Daoy (cell line): ENCODE results near the gene USP10. TPM values are rescaled to one million over a fixed set of nuclear protein-coding genes. Genes with fewer than 3 reads are reported as not detected.
"Not testable (repeated sequence)": the region's sequence is repeated elsewhere in the genome, so short reads cannot be mapped to it uniquely, and the experiment has no call there.

Experiments used
- DNase-seq: peaks from one replicate; pipeline ENCODE4 v3.0.0-alpha.2; 2015; ENCODE audit warnings: low read depth
- total RNA-seq: library from RNA; depleted of rRNA; stranded (reverse); fragments of >200 nt; shearing (Covaris generic); gene quantifications from 2 replicates; pipeline ENCODE4 v1.2.3, GENCODE V29; 2014

USP10 gene
- total RNA-seq, 1 experiment from 2014 or later, result 38.3 TPM

DNA sequence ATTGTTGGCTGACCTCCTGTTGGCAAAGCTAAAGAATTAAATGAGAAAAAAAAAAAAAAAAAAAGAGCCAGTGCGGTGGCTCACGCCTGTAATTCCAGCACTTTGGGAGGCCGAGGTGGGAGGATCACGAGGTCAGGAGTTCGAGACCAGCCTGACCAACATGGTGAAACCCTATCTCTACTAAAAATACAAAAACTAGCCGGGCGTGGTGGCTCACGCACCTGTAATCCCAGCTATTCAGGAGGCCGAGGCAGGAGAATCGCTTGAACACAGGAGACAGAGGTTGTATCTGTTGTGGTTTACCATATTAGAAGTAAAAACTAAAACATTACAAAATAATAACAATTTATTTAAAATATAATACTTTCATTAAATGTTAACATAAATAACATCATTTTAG is 5.9 kb upstream of the USP10 start:
- not testable (repeated sequence) for DNase-seq

- DNase-seq, result no peak
Observed at GRCh38 chr16:84694980-84695379, 4.8 kb upstream of the USP10 start.

DNA sequence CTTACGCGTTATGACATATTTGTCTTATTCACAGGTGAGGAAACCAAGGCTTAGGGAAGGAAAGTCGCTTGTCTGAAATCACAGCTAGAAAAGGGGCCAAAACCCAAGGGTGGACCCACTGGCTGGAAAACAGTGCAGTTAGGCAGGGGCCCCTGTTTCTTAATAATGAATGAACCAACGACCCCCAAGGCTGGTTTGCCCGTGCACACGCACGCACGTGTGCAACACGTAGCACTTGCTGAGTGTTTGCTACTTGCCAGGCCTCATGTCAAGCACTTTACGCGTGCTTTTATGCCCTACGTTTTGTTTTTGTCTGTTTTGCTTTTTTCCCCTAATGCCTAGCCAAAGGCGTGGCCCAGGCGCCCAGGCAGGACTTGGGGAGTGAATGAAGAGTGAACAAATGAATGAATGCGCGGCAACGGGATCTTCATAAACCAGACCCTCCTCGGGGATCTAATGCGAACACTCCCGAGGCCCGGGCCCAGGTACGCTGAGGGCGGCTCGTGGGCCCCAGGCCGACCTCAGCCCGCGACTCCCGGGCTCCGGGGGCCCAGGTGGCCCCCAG is 571 bp upstream of the USP10 start:
- DNase-seq, result peak; percentile 9

GRCh38 chr16:84700446-84701300 is 873 bp downstream of the USP10 start:
- peak; percentile 18 for DNase-seq

DNA sequence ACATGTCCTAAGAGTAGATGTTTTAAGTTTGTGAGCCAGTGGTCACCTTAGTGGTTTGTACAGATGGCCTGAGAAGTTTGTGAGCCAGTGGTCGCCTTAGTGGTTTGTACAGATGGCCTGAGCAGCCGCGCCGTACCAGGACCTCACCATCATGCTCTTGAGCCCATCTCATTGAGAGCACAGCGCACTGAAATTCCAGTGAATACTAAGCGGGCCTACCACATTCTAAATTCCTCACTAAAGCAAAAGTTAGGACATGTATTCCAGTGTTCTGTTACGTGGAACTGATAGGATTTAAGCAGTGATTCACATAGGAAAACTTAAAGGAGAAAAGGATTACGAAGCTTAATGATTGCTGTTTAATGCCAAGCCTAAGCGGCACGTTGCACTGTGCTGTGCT is 3.9 kb downstream of the USP10 start:
- DNase-seq, result no peak

DNA sequence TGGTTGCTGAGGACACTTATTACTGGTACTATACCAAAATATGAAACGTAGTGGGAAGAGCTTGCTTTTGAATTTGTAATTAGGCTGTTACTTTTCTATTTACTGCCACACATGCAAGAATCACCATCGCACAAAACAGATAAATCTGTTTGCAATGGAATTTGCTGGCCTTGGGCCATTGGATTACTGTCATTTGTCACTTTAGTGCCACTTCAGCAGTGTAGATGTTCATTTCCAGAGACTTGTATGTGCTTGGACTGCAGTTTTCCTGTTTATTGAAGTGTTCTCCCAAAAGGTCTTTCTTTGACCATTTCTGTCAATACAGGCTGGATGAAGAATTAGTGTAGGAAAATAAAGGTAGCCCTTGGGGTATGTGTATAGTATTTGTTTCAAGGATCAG is 4.5 kb downstream of the USP10 start:
- no peak for DNase-seq

DNA sequence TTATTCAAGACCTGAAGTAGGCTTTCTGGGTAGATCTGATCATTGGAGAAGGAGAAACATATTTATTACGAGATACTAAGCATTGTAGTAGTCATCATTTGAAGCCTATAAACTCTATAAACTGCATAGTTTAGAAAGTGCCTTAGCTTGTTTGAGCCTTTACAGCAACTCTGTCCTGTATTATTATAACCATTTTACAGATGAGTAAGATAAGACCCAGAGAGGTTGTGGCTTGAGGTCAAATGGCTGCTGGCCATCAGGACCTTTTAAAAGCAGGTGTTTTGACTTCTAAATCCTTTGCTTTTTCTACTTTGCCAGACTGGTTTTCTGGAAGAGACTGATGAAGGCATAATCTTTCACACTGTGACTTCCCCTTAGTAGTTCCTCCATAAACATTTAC is 7.1 kb downstream of the USP10 start:
- no peak for DNase-seq

DNA sequence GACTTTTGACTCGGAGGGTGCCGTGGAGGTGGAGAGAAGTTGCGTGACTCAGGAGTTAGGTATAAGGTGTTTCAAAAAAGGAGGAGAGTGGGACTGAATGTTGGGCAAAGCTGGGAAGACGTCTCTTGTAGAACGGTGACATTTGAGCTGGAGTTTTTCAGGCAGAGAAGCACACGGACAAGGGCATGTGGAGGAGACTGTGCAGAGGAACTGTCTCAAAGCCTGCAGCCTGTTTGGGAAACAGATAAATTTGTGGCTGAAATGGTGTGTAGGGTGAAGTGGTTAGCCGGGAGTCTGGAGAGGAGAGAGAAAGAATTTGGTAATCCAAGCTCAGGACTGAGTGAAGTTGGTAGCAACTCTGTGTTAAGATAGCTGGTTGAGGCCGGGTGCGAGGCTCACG is 9.8 kb downstream of the USP10 start:
- DNase-seq, result no peak

- no peak for DNase-seq
Observed at GRCh38 chr16:84710686-84711085, 10.9 kb downstream of the USP10 start.

DNA sequence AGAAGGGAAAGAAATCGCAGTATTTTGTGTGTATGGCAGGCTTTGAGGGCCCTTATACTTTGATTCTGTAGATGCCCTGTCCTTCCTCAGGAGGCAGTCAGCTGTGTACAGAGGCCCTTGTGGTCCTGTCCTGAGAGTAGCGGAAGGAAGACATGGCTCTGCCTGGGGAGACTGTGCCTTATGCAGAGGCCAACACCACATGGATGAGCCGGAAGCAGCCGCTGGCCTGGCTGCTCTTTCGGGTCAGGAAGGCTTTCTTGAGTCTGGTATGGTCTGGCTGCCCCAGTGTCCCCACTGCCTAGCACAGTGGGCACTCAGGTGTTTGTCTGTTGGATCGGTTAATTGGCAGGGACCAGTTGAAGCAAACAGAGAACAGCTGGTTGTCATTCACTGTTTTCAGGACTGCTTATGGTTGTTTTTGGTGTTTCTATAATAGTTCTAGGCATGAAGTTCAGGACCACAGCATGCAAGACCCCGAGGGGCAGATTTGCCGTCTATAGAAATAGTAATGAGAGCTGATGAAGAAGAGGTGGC is 12.4 kb downstream of the USP10 start:
- DNase-seq, result no peak

DNA sequence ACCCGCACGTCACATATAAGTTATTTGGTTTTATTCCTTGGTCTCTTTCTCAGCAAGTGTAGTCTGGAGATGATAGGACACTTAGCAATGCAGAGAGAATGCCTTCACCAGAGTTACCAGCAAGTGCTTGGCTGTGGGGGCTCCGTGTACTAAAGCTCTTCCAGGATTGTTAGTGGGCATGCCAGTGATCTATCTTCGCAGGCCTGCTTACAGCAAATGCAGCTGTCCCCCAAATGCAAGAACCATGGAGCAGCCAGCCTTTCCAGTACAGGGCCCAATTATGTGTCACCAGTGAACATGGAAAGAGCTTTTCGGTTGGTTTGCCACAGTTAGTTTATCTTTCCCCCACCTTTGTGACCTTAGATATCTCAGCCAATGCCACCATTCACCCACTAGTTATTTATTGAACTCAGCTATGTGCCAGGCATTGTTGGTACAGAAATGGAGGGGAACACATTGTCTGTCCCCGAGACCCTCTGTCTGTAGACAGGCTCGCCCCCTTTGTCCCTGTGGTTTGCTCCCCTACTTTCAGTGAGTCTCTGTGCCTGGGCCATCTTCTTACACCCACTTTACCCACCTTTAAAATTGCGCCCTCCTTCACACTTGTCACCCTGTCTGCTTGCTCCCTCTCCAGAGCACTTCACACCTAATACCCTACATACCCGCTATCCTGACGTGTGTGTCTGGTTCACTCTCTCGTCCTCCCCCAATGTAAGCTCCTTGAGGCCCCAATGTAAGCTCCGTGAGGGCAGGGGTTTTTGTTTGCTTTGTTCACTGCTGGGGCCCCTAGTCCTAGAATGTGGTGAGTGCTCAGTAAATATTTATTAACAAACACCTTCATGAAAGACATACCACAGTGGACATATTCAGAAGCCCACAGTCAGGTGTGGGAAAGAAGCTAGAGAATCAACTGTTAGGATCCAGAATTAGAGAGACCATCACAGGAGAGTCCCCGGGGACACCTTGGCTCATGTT is 13.3 kb downstream of the USP10 start:
- DNase-seq, result no peak

- DNase-seq, result no peak
Observed at GRCh38 chr16:84714028-84714427, 14.2 kb downstream of the USP10 start.

GRCh38 chr16:84715424-84715823 is 15.6 kb downstream of the USP10 start:
- DNase-seq, result no peak

GRCh38 chr16:84715854-84716253 is 16.1 kb downstream of the USP10 start:
- no peak for DNase-seq

DNA sequence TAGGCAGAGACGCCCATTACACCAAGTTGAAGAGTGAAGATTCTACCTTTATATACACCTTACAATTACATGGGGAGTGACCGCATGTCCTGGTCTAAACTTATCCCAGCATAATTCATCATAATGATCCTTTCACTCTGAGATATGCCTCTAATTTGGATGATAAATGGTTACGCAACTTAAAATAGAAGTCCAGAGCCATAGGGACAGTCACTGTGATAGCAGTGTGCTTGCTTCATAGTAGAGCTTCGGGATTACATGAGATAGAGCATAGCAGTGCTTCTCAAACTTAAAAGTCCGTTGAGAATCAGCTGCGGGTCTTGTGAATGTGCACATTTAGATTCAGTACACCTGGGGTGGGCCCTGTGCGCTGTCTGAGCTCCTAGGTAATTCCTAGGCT is 16.9 kb downstream of the USP10 start:
- DNase-seq, result no peak

DNA sequence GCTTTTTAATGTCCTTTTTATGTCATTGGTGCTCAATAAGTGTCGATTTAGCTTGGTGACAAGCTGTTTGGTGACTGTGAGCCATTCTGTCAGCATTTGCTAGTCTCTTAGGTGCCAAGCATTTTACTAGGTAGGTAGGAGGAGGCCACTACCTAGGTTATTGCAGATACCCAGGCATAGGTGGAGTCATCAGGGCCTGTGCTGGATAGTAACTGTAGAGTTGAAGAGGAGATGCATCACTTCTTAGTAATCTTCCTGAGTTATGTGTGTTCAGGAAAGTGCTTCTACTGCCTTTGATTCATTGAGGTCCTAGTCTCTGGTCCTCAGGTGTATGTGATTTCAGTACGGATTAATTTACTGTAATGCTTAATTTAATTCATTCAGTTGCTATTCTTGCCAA is 17.7 kb downstream of the USP10 start:
- DNase-seq, result no peak

GRCh38 chr16:84720177-84720579 is 20.4 kb downstream of the USP10 start:
- DNase-seq, result no peak

DNA sequence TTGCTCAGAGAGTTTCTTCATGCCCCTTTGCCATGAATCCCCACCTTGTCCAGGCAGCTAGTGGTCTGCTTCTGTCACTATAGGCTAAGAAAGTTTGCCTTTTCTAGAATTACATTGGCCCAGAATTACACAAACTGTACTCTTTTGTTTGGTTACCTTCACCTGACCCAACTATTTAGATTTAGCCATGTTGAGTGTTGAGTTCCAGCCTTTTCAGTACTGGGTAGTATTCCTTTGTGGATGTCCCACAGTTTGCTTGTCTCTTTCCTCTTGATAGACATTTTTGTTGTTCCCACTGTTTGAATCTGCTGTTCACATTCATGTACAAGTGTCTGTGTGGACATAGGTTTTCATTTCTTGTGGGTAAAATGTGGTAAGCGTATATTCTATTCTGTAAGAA is 22.3 kb downstream of the USP10 start:
- DNase-seq, result no peak

DNA sequence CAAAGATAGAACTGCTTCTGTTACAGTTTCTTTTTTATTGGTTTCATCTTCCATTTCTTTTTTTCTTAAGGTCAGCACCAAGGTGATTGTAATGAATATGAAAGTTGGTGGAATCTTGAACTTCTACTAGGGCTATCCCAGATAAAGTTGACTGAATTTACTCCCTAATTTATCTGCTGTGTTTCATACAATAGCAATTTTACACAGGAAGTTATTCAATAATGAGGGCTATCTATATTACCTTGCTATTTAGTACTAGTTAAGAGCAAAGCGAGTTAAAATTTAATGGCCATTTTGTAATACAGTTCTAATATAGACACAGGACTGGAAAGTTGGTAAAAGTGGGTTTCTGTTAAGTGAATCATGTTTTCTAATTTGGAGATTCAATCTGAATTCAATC is 24.1 kb downstream of the USP10 start:
- DNase-seq, result no peak

- no peak for DNase-seq
Observed at GRCh38 chr16:84724606-84725309, 25.0 kb downstream of the USP10 start.

- no peak for DNase-seq
Observed at GRCh38 chr16:84725481-84726078, 25.8 kb downstream of the USP10 start.
